Smooth muscle cell (in vitro differentiated cells): ENCODE data around the gene RACGAP1. TPM values are rescaled to one million over a fixed set of nuclear protein-coding genes. Genes with fewer than 3 reads are reported as not detected.

Source experiments
- DNase-seq: peaks from one replicate; lab custom pipeline; 2025; ENCODE audit not compliant: unreplicated experiment; lab: John Stamatoyannopoulos, UW
- H2AFZ ChIP-seq: fragments of 200-600 bp; sonication (generic); 2 replicates; pipeline ENCODE4 v1.6.0; 2016; ENCODE audit warnings: antibody characterized with exemption, low read depth, mild to moderate bottlenecking
- H3F3A ChIP-seq: fragments of 200-600 bp; sonication (generic); 2 replicates; pipeline ENCODE4 v1.6.0; 2017; ENCODE audit warnings: antibody characterized with exemption, low read depth
- H3K27ac ChIP-seq: fragments of 200-600 bp; sonication (generic); 2 replicates; pipeline ENCODE4 v1.5.1; 2016; ENCODE audit warnings: low read depth, mild to moderate bottlenecking
- H3K27me3 ChIP-seq: fragments of 200-600 bp; sonication (generic); 2 replicates; pipeline ENCODE4 v1.6.1; 2016; ENCODE audit warnings: low read depth, mild to moderate bottlenecking
- H3K36me3 ChIP-seq: fragments of 200-600 bp; sonication (generic); 2 replicates; pipeline ENCODE4 v1.5.1; 2016; ENCODE audit warnings: low read depth
- H3K4me1 ChIP-seq: fragments of 200-600 bp; sonication (generic); 2 replicates; pipeline ENCODE4 v1.5.1; 2016; ENCODE audit warnings: low read depth
- H3K4me2 ChIP-seq: fragments of 200-600 bp; sonication (generic); 2 replicates; pipeline ENCODE4 v1.6.0; 2016; ENCODE audit warnings: mild to moderate bottlenecking
- H3K4me3 ChIP-seq: fragments of 200-600 bp; sonication (generic); 2 replicates; pipeline ENCODE4 v1.5.1; 2016; ENCODE audit warnings: mild to moderate bottlenecking
- H3K79me2 ChIP-seq: fragments of 200-600 bp; sonication (generic); 2 replicates; pipeline ENCODE4 v1.6.0; 2016; ENCODE audit warnings: low read depth, mild to moderate bottlenecking
- H3K9ac ChIP-seq: fragments of 200-600 bp; sonication (generic); 2 replicates; pipeline ENCODE4 v1.6.0; 2016; ENCODE audit warnings: low read depth
- H3K9me3 ChIP-seq: fragments of 200-600 bp; sonication (generic); replicated peaks from 2 replicates; pipeline ENCODE4 v1.5.1; 2016; ENCODE audit warnings: low read depth
- H4K20me1 ChIP-seq: fragments of 200-600 bp; sonication (generic); 2 replicates; pipeline ENCODE4 v1.6.0; 2016; ENCODE audit warnings: low read depth
- WGBS: methylation state at CpG from one replicate; pipeline ENCODE4 v1.1.7; 2016; ENCODE audit warnings: low lambda C conversion rate; 5-methylcytosine and 5-hydroxymethylcytosine counted together
- polyA plus RNA-seq: library from polyadenylated mRNA; unstranded; fragments of >200 nt; fragmentation: Nextera tagmentation; extraction: Ambion mirVana; gene quantifications from 2 replicates; pipeline ENCODE4 v1.2.1, GENCODE V29; 2016
- total RNA-seq: library from RNA; depleted of rRNA; stranded (reverse); fragments of >200 nt; gene quantifications from 2 replicates; pipeline ENCODE4 v1.2.3, GENCODE V29; 2014
- TF ChIP-seq, protein P1 (sequence below): fragments of 200-600 bp; sonication (generic); IDR thresholded peaks from 2 replicates; pipeline ENCODE4 v1.5.1; 2017; ENCODE audit warnings: borderline replicate concordance, mild to moderate bottlenecking, antibody characterized with exemption; ENCODE audit not compliant: insufficient read depth, poor library complexity, severe bottlenecking

Gene RACGAP1
- total and polyA plus RNA-seq, 2 experiments from 2014 or later = 13.7 to 52.3 TPM

DNA sequence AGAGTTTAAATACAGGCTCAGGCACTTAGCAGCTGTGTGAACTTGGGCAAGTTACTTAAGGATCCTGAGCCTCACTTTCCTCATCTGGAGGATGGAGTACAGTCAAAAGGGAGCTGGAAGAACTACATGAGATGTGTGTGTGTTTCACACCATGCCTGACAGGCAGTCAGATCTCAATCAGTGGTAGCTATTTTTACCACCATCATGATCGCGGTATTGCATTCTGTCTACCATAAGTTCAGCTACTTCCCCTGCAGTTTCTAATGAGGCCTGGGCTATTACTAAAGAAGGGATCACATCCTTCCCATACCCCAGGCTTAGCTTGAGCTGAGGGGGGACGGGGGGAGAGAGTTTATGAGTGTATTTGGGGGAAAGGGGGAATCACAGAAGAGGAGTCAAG lies 45.5 kb downstream of the RACGAP1 start:
- no peaks in the 10 kb centered on the region for H3K36me3 ChIP-seq
- H4K20me1 ChIP-seq = peaks cover 4% of the 10 kb centered on the region
- peaks cover 8% of the 10 kb centered on the region for H3K4me1 ChIP-seq
- no peak overlapping the region for H2AFZ ChIP-seq
- no peak overlapping the region for H3K4me3 ChIP-seq
- 85% methylated on average over 3 of the region's 3 CpGs for WGBS
- no peak overlapping the region for H3K4me2 ChIP-seq
- H3F3A ChIP-seq = peaks cover 6% of the 10 kb centered on the region
- DNase-seq = no peak
- no peak overlapping the region for H3K27ac ChIP-seq
- H3K9me3 ChIP-seq = no peaks in the 10 kb centered on the region
- H3K9ac ChIP-seq = no peak overlapping the region
- TF ChIP-seq, protein P1, sequence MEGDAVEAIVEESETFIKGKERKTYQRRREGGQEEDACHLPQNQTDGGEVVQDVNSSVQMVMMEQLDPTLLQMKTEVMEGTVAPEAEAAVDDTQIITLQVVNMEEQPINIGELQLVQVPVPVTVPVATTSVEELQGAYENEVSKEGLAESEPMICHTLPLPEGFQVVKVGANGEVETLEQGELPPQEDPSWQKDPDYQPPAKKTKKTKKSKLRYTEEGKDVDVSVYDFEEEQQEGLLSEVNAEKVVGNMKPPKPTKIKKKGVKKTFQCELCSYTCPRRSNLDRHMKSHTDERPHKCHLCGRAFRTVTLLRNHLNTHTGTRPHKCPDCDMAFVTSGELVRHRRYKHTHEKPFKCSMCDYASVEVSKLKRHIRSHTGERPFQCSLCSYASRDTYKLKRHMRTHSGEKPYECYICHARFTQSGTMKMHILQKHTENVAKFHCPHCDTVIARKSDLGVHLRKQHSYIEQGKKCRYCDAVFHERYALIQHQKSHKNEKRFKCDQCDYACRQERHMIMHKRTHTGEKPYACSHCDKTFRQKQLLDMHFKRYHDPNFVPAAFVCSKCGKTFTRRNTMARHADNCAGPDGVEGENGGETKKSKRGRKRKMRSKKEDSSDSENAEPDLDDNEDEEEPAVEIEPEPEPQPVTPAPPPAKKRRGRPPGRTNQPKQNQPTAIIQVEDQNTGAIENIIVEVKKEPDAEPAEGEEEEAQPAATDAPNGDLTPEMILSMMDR = no peak
- peaks cover 17% of the 10 kb centered on the region for H3K27me3 ChIP-seq
- no peaks in the 10 kb centered on the region for H3K79me2 ChIP-seq

DNA sequence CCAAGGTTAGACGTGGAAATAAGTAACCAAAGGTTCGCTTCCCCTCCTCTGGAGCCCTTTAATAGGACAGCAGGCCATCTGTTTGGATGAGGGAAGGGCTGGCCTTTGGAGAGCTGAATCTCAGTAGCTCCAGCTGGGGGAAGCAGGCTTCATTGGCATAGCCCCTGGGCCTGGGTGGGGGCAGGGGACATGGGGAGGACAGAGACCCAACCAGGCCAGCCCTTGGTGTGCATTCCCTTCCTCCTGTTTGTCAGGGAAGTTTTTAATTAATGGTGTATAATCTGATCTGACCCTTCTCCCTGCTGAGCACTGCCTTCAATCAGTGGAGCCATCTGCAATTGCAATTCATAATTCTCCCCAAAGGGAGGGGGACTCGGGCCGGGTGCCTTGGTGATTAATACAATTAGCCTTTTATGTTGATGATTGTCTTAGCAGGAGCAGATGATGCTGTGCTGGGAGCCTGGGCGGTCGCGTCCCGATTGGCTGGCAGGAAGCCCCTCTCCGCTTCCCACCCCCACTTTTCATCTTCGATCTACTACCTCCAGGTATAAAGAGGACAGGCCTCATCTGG lies 46.2 kb downstream of the RACGAP1 start:
- Histone ChIP-seq H3K27ac (no peak overlapping the region), H3K4me2 (no peak overlapping the region), H3K36me3 (no peaks in the 10 kb centered on the region), H3F3A (no peaks in the 10 kb centered on the region), H3K4me1 (peaks cover 2% of the 10 kb centered on the region), H3K4me3 (no peak overlapping the region), H3K79me2 (no peaks in the 10 kb centered on the region), H2AFZ (no peak overlapping the region), H3K9me3 (no peaks in the 10 kb centered on the region), H4K20me1 (peaks cover 4% of the 10 kb centered on the region), H3K27me3 (peaks cover 17% of the 10 kb centered on the region), H3K9ac (no peak overlapping the region)
- WGBS = 95% methylated on average over 10 of the region's 10 CpGs
- TF ChIP-seq, protein P1 = no peak
- DNase-seq = no peak

DNA sequence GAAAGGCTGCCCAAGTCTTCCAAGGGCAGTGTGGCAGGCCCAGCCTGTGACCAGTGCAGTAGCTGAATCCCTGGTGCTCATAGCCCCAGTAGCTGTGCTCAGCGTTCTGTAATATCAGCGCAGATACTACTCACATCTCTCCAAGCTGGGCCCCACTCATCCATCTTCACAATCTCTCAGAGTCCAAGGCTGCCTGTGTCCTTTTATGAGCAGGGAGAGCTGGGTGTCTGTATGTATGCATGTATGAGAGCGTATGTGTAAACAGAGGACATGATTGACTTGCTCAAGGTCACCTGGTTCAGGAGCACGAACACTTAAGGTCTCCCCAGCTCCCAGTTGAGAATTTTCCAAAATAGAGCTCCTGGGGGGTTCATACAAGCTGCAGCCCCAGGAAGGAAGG lies 47.2 kb downstream of the RACGAP1 start:
- no peaks in the 10 kb centered on the region for H3F3A ChIP-seq
- H4K20me1 ChIP-seq = no peaks in the 10 kb centered on the region
- H2AFZ ChIP-seq = no peak overlapping the region
- DNase-seq = no peak
- H3K36me3 ChIP-seq = no peaks in the 10 kb centered on the region
- H3K4me1 ChIP-seq = no peaks in the 10 kb centered on the region
- no peaks in the 10 kb centered on the region for H3K79me2 ChIP-seq
- H3K9ac ChIP-seq = no peak overlapping the region
- H3K27ac ChIP-seq = no peak overlapping the region
- H3K4me3 ChIP-seq = no peak overlapping the region
- no peak overlapping the region for H3K4me2 ChIP-seq
- peaks cover 17% of the 10 kb centered on the region for H3K27me3 ChIP-seq
- H3K9me3 ChIP-seq = no peaks in the 10 kb centered on the region
- WGBS = 79% methylated on average over 4 of the region's 4 CpGs
- TF ChIP-seq, protein P1 = no peak

DNA sequence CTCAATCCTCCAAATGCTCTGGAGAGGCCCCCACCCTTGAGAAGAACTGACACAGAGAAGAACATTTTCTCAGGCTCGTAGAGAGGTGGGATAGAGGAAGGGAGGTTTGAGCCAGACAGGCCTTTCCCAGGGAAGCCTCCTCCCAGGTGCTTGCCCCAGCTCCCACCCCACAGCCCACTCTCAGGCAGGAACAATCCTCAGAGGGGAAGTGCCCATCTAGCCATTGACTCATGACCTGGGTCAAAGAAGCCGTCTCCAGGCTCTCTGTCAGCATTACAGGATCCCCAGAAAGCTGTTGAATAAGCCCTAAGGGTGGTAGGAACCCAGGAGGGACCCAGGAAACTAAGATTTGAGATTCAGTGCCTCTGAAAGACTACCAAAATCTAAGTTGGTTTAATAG lies 48.7 kb downstream of the RACGAP1 start:
- no peak overlapping the region for H3K9ac ChIP-seq
- no peaks in the 10 kb centered on the region for H3K36me3 ChIP-seq
- H2AFZ ChIP-seq = no peak overlapping the region
- H3K79me2 ChIP-seq = no peaks in the 10 kb centered on the region
- no peaks in the 10 kb centered on the region for H3K9me3 ChIP-seq
- H3K27ac ChIP-seq = no peak overlapping the region
- TF ChIP-seq, protein P1 = no peak
- no peak for DNase-seq
- 91% methylated on average over 2 of the region's 2 CpGs for WGBS
- H3K4me1 ChIP-seq = no peaks in the 10 kb centered on the region
- no peak overlapping the region for H3K4me2 ChIP-seq
- H4K20me1 ChIP-seq = no peaks in the 10 kb centered on the region
- H3K4me3 ChIP-seq = no peak overlapping the region
- H3K27me3 ChIP-seq = peaks cover 23% of the 10 kb centered on the region
- H3F3A ChIP-seq = no peaks in the 10 kb centered on the region
